Daoy (cell line): ENCODE data around the gene INHBE. TPM values are rescaled to one million over a fixed set of nuclear protein-coding genes. Genes with fewer than 3 reads are reported as not detected.
"Not testable (repeated sequence)": the region's sequence is repeated elsewhere in the genome, so short reads cannot be mapped to it uniquely, and the experiment has no call there.

Experiments
- DNase-seq: peaks from one replicate; pipeline ENCODE4 v3.0.0-alpha.2; 2015; ENCODE audit warnings: low read depth
- total RNA-seq: library from RNA; depleted of rRNA; stranded (reverse); fragments of >200 nt; shearing (Covaris generic); gene quantifications from 2 replicates; pipeline ENCODE4 v1.2.3, GENCODE V29; 2014

Gene INHBE
- total RNA-seq, 1 experiment from 2014 or later = 0.80 TPM

DNA sequence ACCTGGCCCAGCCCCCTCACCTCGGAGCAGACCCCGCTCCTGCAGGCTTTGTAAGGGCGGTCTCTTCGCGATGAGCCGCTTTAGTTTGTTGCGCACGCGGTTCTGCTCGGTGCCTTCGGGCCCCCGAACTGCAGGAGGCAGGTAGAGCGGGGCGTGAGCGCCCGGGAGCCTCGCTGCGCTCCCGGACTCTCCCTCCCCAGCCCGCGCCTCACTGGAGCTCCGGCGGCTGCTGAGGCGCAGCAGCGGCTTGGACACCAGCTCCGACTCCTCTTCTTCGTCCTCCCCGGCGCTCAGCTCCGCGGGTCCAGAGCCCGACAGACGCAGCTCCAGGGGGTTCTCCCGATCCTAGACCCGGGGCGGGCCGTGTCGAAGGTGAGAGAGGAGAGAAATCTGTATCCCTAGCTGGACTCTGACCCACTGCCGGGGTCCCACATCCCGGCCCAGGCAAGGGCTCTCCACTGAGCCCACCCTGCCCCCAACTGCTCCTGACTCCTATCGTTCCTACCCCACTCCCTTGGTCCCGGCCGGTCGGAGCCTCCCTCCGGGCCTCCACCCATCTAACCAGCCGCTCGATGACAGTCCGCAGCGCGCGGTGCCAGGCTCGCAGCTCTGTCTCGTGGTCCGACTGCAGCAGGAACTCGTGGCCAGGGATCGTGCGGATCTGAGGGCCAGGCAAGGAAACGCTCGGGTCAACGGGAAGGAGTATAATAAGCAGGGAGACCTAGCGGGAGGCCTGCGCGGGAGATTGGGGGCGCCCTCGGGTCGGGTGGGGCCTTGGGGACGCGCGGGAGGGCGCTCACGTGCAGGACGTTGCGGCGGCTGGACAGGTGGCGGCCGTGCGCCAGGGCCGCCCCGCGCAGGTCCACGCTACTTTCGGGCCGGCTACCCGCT lies 20.4 kb downstream of the INHBE start:
- peak; percentile 40 for DNase-seq

- DNase-seq = no peak
These were observed 21.3 kb downstream of the INHBE start for GRCh38 chr12:57476162-57476992.

DNA sequence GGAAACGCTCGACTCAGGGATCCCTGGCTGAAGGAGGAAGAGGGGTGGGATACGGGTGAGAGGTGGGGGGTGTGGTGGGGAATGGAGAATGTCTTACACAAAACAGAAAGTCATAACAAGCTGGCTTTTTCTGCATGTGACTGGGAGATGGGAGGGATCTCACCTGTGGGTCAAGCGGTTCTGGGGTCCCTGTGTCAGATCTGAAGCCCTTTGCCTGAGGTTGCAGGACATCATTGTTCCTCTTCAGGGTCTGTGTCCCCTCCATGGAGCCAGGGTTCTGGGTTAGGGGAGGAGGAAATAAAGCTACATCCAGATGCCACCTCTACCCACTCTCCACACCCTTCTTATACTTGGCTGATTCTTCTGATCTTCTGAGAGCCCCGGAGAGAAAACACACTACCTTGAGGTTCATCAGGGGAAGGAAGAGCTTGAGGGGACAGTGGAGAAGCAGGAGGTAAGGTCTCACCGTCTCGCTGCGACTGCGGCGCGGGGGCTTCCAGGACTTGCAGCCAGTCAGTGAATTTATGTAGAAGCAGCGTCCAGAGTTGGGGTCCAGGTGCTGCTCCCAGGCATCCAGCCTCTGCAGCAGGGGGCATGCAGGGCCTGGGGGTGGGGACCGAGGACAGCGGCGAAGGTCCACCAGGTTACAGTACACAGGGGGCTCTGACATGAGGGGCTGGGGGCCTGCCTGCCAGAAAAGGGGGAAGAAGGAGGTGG lies 22.0 kb downstream of the INHBE start:
- DNase-seq = no peak

GRCh38 chr12:57477710-57478681 lies 22.9 kb downstream of the INHBE start:
- DNase-seq = peak; percentile 48

- DNase-seq = no peak
These were observed 23.9 kb downstream of the INHBE start for GRCh38 chr12:57479043-57479375.

GRCh38 chr12:57479376-57480115 lies 24.4 kb downstream of the INHBE start, which contains the start of gene ARHGAP9:
Gene ARHGAP9 (minus strand): TSS chr12:57479866. CDS start chr12:57479406, 460 bp downstream.
- DNase-seq = no peak

GRCh38 chr12:57481671-57482070 lies 26.6 kb downstream of the INHBE start:
- no peak for DNase-seq

DNA sequence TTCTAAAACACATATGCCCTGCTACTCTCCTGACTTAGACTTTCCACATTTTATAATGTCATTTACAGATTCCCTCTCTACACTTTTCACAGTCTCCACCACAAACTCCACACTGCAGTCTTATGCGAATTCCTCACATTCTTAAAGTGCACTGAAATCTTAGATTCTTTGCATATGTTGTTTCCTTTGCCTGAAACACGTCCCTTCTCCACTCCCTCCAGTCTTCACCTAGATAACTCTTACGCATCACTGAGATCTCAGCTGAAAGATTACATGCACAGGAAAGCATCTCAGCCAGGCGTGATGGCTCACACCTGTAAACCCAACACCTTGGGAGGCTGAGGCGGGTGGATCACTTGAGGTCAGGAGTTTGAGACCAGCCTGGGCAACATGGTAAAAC lies 28.4 kb downstream of the INHBE start:
- no peak for DNase-seq

GRCh38 chr12:57485695-57486094 lies 30.6 kb downstream of the INHBE start:
- DNase-seq = no peak

GRCh38 chr12:57487055-57487596 lies 32.0 kb downstream of the INHBE start:
- DNase-seq = no peak

DNA sequence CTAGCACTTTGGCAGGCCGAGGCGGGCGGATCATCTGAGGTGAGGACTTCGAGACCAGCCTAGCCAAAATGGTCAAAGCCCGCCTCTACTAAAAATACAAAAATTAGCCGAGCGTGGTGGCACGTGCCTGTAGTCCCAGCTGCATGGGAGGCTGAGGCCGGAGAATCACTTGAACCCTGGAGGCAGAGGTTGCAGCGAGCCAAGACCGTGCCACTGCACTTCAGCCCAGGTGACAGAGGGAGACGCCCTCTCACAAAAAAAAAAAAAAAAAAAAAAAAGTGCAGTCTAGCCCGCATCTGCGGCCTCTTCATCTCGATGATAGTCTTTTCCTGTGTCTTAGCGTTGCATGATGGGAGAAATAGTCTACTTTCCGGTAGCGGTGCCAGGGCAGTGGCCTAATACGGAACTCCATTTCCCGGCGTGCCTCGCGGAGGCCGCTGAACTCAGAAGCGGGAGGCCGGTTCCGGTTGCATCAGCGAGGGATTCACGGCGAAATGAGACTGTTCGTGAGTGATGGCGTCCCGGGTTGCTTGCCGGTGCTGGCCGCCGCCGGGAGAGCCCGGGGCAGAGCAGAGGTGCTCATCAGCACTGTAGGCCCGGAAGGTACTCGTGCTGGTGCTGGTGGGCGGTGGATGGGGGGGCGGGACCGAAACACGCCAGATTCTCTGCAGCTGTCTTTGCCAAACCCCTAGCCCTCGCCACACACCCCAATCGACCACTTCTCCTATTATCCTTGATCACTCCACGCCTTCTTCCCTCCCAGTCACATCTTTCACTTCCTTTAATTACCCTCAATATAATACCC lies 32.7 kb downstream of the INHBE start, which contains the start of gene MARS1:
Gene MARS1, plus strand, starts transcription at position 472 of the 805 bp plus-strand sequence. Its CDS starts 23 bp downstream, at position 495.
- DNase-seq = peak; percentile 97

DNA sequence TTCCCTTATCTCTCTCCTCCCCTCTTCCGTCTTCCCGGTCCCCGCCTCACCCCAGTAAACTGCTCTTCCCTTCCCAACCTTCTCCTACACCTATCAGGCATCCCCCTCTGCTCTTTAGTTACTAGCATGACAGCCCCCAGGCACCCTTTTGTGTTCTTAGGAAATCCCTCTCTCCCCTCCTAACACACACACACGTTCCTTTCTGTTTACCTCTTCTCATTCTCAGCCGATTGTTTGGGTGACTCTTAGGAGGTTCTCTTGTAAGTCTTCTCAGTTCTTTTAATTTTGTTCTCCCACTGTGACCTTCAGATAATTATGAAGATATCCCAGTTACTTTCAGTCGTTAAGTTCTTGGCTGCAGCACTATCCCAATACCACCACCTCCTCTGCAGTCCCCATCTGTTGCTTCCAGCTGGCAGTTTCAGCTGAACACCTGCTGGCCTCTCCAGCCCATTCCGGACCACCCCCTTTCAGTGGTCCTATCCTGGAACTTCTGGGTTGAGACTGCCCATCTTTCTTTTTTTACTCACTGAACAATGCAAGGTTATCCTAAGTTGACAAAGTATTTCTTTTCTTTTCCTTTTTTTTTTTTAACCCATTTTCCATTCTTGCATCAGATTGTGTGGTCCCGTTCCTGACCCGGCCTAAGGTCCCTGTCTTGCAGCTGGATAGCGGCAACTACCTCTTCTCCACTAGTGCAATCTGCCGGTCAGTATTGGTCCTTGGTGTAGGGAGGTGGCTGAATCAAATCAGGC lies 33.5 kb downstream of the INHBE start:
- DNase-seq = no peak

GRCh38 chr12:57489157-57489641 lies 34.1 kb downstream of the INHBE start:
- no peak for DNase-seq

- DNase-seq = no peak
These were observed 35.0 kb downstream of the INHBE start for GRCh38 chr12:57490126-57490525.

GRCh38 chr12:57491393-57492280 lies 36.5 kb downstream of the INHBE start:
- no peak for DNase-seq

DNA sequence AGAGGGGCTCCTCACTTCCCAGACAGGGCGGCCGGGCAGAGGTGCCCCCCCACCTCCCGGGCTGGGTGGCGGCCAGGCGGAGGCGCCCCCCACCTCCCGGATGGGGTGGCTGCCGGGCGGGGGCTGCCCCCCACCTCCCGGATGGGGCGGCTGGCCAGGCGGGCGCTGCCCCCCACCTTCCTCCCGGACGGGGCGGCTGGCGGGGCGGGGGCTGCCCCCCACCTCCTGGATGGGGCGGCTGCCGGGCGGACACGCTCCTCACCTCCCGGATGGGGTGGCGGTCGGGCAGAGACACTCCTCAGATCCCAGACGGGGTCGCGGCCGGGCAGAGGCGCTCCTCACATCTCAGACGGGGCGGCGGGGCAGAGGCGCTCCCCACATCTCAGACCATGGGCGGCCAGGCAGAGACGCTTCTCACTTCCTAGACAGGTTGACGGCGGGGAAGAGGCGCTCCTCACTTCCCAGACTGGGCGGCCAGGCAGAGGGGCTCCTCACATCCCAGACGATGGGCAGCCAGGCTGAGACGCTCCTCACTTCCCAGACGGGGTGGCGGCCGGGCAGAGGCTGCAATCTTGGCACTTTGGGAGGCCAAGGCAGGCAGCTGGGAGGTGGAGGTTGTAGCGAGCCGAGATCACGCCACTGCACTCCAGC lies 40.1 kb downstream of the INHBE start:
- DNase-seq = not testable (repeated sequence)
